ENCODE measurements around the gene BANF2.

GRCh38 chr20:17660667-17661066 is 39.1 kb upstream of the BANF2 start:
- no peak for TF ChIP-seq EZH2 (IDR thresholded peaks at IDR 0.05; ENCODE audit: low read depth, low read length, severe bottlenecking)
- TF ChIP-seq, protein P1, sequence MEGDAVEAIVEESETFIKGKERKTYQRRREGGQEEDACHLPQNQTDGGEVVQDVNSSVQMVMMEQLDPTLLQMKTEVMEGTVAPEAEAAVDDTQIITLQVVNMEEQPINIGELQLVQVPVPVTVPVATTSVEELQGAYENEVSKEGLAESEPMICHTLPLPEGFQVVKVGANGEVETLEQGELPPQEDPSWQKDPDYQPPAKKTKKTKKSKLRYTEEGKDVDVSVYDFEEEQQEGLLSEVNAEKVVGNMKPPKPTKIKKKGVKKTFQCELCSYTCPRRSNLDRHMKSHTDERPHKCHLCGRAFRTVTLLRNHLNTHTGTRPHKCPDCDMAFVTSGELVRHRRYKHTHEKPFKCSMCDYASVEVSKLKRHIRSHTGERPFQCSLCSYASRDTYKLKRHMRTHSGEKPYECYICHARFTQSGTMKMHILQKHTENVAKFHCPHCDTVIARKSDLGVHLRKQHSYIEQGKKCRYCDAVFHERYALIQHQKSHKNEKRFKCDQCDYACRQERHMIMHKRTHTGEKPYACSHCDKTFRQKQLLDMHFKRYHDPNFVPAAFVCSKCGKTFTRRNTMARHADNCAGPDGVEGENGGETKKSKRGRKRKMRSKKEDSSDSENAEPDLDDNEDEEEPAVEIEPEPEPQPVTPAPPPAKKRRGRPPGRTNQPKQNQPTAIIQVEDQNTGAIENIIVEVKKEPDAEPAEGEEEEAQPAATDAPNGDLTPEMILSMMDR (IDR thresholded peaks at IDR 0.05; ENCODE audit: control extremely low read depth in 1 of 3, insufficient read depth in 1 of 3, low read depth in 1 of 3, low read length in 3 of 3), result no peak
- no peak for TF ChIP-seq CTBP2 (IDR thresholded peaks at IDR 0.05; ENCODE audit: borderline replicate concordance, insufficient read depth, insufficient read length, low read length)
- no peak for TF ChIP-seq SIX5 (IDR thresholded peaks at IDR 0.05; ENCODE audit: low read depth, low read length)
- no peak for TF ChIP-seq EP300 (IDR thresholded peaks at IDR 0.05; ENCODE audit: borderline replicate concordance in 1 of 2, low read depth in 2 of 2, low read length in 2 of 2)
